ENCODE measurements around the gene CXCL11. TPM values are rescaled to one million over a fixed set of nuclear protein-coding genes. Genes with fewer than 3 reads are reported as not detected.
"Not testable (repeated sequence)": the region's sequence is repeated elsewhere in the genome, so short reads cannot be mapped to it uniquely, and the experiment has no call there.

CXCL11 gene
- total RNA-seq, 1 experiment from 2014 or later = 3.7 TPM

- not testable (repeated sequence) for DNase-seq (ENCODE audit: low read depth)
Measured at GRCh38 chr4:76042241-76042998, 6.5 kb upstream of the CXCL11 start.

- DNase-seq (ENCODE audit: low read depth) = no peak
Measured at GRCh38 chr4:76036855-76037254, 985 bp upstream of the CXCL11 start.

GRCh38 chr4:76035141-76035540 lies 729 bp downstream of the CXCL11 start:
- DNase-seq (ENCODE audit: low read depth) = no peak

GRCh38 chr4:76029300-76029699 lies 6.6 kb downstream of the CXCL11 start:
- DNase-seq (ENCODE audit: low read depth) = no peak

- no peak for DNase-seq (ENCODE audit: low read depth)
Measured at GRCh38 chr4:76028350-76028765, 7.5 kb downstream of the CXCL11 start.

- DNase-seq (ENCODE audit: low read depth) = no peak
Measured at GRCh38 chr4:76024065-76024464, 11.8 kb downstream of the CXCL11 start.

DNA sequence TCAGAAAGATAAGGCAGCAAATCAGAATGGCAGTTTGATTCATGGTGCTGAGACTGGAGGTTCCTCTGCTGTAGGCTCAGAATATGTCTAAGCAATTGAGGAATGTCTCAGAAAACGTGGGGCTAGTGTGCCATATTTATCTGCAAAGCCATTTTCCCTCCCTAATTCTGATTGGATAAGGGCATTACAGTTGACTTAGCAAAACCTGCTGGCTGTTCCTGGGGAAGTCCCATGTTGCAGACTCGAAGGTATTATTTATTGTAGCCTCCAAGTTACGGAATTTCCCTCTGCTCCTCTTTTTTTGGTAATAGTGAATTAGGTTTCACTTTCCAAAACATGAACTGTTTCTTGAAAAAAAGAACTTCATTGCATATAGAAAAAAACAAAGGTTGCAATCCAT lies 12.5 kb downstream of the CXCL11 start, which contains the start of gene CXCL10:
Gene CXCL10, minus strand, starts transcription at position 109 of the 400 bp plus-strand sequence. Its CDS starts 66 bp downstream, at position 43.
- peak; percentile 7 for DNase-seq (ENCODE audit: low read depth)

- no peak for DNase-seq (ENCODE audit: low read depth)
Measured at GRCh38 chr4:76022677-76023076, 13.2 kb downstream of the CXCL11 start.

- no peak for DNase-seq (ENCODE audit: low read depth)
Measured at GRCh38 chr4:76022031-76022430, 13.8 kb downstream of the CXCL11 start.

GRCh38 chr4:76017056-76017686 lies 18.7 kb downstream of the CXCL11 start:
- DNase-seq (ENCODE audit: low read depth) = no peak

DNA sequence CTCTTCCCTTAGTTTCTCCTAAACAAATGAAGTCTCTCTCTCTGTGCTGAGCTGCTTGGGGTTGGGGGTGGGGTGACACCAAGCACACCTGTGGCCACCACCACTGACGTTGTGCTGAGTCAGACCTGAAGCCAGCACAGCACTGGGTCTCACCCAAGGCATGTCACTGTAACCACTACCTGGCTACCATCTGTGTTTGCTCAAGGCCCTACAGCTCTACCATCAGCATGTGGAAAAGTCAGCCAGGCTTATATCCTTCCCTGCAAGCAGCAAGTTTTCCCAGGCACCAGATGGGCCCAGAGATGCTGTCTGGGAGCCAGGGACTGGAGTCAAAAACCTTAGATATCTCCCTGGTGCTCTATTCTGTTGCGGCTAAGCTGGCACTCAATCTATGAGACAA lies 19.5 kb downstream of the CXCL11 start:
- DNase-seq (ENCODE audit: low read depth) = no peak

DNA sequence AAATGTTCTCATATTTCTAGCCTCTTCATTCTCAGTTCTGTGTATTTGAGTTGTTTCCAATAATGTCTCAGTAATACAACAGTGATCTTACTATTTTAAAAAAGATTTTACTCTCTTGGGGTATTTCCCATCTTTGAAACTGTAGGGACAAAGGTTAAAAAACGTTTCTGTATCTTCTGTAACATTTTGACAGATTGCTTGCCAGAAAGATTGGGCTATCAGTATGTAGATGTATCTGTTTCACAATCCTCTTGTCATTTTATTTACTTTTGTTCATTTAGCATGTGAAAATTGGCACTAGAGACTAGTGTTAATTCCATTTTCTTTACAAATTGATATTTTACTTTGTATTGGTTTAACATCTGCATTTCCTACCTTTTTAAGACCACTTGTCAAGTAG lies 22.3 kb downstream of the CXCL11 start:
- no peak for DNase-seq (ENCODE audit: low read depth)

- no peak for DNase-seq (ENCODE audit: low read depth)
Measured at GRCh38 chr4:76012388-76012801, 23.5 kb downstream of the CXCL11 start.

- DNase-seq (ENCODE audit: low read depth) = peak; percentile 17
Measured at GRCh38 chr4:76011700-76012387, 24.0 kb downstream of the CXCL11 start.

- no peak for DNase-seq (ENCODE audit: low read depth)
Measured at GRCh38 chr4:76011018-76011670, 24.7 kb downstream of the CXCL11 start.

DNA sequence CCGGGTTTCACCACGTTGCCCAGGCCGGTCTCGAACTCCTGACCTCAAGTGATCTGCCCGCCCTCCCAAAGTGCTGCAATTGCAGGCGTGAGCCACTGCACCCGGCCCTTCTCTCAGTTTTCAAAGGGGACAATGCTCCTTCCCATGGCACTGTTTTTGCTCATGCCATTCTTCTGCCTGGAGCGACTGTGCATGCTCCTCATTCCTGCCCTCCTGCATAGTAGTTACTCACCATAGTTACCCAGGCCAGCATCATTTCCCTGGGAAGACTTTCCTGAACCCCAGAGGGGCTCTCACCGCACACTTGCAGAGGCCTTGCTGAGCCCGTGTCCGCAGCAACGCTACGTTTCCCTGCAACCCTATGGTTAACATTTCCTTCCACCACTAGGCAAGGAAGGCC lies 25.3 kb downstream of the CXCL11 start:
- DNase-seq (ENCODE audit: low read depth) = no peak

DNA sequence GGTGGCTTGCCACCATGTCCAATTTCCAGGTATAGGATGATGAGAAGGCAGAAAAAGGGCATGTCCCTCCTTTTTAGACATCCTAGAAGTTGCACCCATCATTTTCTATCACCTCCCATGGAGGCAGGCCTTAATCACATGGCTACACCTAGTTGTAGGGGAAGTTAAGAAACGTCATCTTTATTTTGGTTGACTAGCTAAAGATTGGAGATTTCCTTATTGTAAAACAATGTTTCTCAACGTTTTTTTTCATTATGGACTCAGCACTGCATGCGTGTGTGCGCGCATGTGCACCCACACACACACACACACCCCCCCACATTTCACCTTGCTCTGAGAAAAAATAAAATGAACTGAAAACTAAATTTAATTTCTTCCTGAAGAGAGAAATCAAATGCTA lies 26.6 kb downstream of the CXCL11 start:
- no peak for DNase-seq (ENCODE audit: low read depth)

DNA sequence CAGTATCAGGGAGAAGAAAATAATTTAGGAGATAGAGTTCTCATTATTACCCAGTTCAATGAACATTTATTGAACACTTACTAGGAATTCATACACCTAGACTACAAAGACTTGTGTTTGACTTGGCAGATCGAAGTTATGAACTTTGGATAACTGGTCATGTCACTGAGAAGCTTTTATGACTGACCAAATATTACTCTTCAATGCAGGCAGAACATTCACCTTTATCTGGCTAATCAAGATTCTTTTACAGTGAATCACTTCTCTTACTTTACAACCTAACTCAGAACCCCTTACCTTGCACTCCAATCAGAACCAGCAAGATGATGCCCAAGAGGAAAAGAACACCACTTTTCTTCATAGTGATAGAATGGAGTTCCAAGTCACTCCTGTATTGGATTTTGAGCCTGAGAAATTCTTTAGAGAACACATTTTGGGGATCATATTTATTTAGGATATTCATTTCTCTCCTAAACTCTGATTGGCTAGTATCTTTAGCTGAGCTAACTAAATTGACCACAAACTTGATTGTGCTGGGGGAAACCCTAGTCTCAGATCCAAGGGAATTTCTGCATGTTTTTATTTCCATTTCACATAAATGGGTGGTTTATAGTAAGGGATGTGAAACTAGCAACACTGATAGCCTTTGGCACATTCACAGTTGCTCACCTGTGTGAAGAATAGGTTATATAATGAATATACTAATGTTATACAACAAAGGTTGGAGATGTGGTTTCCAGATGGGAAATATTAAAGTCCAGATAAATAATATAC lies 28.6 kb downstream of the CXCL11 start, which contains the start of gene CXCL9:
Gene CXCL9, minus strand, starts transcription at position 421 of the 774 bp plus-strand sequence. Its CDS starts 60 bp downstream, at position 361.
- no peak for DNase-seq (ENCODE audit: low read depth)

DNA sequence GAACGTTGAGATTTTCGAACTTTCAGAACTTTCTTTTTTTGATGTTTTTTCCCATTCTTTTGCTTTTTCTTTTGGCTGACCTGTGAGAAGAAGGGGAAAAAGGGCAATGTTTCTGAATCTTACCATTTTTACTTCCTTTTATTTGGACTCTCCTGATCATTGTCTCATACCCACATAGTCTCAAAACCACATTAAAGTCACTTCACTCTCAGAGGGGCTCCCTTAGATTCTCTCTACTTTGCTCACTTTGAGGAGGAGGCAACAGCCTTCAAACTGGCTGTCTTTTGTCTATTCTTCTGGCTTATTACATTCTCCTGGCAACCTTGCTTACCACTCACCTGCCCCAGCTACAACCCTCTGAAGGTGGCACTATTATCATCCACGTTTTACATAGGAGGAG lies 32.2 kb downstream of the CXCL11 start:
- DNase-seq (ENCODE audit: low read depth) = no peak

GRCh38 chr4:76003035-76003434 lies 32.8 kb downstream of the CXCL11 start:
- no peak for DNase-seq (ENCODE audit: low read depth)

DNA sequence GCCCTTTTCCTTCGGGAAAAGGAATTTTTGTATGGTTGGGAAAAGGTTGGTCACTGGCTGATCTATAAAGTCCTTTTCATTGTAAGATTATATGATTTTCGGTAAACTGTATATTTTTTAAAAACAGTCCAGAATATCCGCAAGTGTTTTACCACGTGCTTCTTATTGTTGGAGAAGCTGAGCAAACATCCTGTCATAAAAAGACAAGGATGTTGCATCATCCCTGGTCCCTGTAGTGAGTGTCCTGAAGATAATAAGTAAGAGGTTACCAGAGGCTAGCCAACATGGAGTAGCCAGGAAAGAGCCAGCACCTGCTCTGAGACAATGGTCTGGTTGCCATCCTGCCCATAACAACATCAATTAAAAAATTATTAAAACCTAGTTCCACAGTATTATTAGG lies 33.7 kb downstream of the CXCL11 start:
- no peak for DNase-seq (ENCODE audit: low read depth)

Measured in Daoy (cell line).